HG02588 (cell line): ENCODE measurements around the gene PTPN13.

Source experiments
- ATAC-seq: cut with Tn5 transposase; IDR thresholded peaks from one replicate; pipeline ENCODE4 v1.9.1; 2021; ENCODE audit warnings: mild to moderate bottlenecking, moderate library complexity; ENCODE audit not compliant: unreplicated experiment

Gene PTPN13

DNA sequence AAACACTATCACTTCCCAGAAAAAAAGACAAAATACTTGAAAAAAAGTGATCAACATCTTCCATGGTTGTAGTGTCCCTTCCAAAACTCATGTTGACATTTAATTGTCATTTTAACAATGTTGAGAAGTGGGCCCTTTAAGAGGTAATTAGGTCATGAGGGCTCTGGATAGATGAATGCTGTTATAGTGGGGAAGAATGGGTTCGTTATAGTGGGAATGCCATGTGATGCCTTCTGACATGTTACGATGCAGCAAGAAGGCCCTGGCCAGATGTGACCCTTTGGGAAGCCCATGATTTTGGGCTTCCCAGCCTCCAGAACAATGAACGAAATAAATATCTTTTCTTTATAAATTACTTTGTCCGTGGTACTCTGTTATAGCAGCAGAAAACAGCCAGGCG lies 259.1 kb downstream of the PTPN13 start:
- ATAC-seq, result no peak

GRCh38 chr4:86855572-86855971 lies 261.5 kb downstream of the PTPN13 start:
- ATAC-seq, result no peak

DNA sequence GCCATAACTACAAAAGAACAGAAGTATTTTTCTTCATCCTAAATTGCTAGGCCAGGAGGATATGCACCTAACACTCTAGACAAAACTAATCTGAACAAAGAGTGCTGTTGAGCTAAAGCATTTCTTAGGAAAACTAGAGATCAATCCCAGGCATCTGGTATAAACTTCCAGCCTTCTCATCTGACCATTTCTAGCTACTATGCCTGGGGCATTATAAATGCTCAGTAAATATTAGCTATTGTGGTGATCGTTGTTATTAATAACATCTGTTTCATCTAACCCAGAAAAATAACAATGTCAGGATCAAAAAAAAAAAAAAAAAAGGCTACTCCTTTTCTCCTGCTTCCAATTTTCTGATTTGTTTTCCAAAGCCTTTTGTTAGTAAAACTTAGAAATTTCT lies 262.8 kb downstream of the PTPN13 start:
- no peak for ATAC-seq

- no peak for ATAC-seq
These were observed 263.4 kb downstream of the PTPN13 start for GRCh38 chr4:86857341-86858052.
